Stimulated activated CD4-positive, alpha-beta T cell treated with anti-CD3 and anti-CD28 coated beads, Interleukin-2, amount 100 ng/mL, for 48 hours (primary cell): ENCODE results near the gene IL31RA.

Source experiments
- DNase-seq, 2 donors: peaks; one replicate each; pipeline ENCODE4 v3.0.0-alpha.2; 2020

IL31RA gene

DNA sequence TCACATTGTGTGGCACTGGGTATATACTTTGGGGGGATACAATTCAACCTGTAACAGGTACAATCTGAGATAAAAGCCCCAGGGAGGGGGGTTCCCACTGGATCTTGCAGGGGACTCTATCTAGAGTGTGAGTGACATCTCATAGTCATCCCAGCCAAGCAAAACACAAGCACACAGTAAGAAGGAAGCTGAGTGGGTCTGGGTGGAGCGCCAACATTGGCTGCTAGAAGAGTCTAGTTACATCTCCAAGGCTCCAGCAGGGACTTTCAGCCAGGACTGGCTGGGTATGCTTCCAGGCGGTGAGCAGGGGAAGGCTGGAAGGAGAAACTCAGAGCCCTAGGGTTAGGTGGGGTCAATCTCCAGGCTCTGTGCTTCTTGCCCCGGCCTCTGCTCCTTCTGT lies 53.0 kb downstream of the IL31RA start:
- DNase-seq: no peak

- DNase-seq: no peak
Observed at GRCh38 chr5:55905251-55905650, 54.1 kb downstream of the IL31RA start.

- no peak for DNase-seq
Observed at GRCh38 chr5:55907927-55908326, 56.8 kb downstream of the IL31RA start.

- DNase-seq: no peak
Observed at GRCh38 chr5:55908804-55909203, 57.6 kb downstream of the IL31RA start.

DNA sequence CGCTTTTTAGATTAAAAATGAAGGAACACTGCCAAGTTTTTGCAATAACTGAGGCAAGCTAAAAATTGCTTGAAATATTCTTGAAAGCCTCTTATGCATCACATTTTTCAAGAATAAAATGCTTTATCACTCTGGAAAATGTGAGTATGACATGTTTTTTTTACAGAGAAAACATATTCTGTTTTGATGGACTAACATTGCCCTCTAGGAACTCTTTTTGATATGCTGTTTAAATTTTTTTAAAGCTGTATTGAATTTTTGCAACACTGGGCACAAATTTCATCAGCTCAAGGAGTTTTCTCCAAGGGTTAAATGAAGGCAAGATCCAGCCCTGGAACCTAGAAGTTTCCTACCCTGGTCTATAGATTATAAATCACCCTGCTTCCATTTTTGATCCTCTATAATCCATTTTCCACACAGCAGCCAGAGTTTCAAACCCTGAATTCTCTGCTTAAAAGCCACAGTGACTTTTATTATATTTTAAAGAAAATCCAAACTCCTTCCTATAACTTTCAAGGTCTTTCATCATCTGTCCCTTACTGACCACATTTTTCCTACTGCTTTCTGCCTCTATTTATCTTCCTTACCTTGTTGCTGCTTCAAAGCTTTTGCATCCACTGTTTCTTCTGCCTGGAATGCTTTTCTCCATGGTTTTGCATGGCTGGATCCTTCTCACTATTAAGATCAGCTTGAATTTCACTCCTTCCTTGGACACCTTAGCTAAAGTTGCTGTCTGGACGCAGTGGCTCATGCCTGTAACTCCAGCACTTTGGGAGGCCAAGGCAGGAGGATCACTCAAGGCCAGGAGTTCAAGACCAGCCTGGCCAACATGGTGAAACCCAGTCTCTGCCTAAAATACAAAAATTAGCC lies 60.9 kb downstream of the IL31RA start:
- DNase-seq: no peak

GRCh38 chr5:55913466-55914413 lies 62.6 kb downstream of the IL31RA start:
- no peak for DNase-seq

DNA sequence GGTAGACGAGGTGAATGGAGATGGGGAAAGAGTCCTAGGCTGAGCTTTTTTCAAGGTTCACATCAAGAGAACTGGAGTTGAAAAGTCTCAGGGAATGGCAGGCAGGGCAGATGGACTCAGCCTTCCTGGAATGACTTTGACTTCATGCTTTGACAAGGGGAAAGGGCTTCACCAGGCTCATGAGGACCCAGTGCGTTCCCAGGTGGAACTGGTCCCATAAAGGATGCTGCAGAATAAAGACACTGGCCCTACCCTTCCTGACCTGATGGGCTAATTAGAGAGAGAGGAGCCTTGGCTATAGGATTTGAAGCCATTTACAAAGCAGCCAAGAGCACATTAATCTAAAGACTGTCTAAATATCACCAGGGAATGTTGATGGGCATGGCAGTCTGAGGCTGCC lies 63.8 kb downstream of the IL31RA start:
- no peak for DNase-seq

DNA sequence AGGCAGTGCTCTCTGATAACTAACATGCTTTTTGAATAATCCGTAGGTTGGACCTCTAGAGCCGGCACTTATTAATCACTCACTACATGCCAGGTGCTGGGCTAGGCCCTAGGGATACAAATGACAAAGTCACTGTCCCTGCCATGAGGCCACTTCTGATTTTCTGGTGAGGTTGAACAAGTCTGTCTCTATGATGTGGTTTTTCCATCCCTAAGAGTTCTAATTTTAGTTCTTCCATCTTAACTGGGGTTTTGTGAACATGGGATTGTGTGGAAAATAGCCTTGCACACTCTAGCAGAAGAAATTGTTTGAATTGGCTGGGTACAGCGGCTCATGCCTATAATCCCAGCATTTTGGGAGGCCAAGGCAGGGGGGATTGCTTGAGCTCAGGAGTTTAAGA lies 64.6 kb downstream of the IL31RA start:
- DNase-seq: no peak

DNA sequence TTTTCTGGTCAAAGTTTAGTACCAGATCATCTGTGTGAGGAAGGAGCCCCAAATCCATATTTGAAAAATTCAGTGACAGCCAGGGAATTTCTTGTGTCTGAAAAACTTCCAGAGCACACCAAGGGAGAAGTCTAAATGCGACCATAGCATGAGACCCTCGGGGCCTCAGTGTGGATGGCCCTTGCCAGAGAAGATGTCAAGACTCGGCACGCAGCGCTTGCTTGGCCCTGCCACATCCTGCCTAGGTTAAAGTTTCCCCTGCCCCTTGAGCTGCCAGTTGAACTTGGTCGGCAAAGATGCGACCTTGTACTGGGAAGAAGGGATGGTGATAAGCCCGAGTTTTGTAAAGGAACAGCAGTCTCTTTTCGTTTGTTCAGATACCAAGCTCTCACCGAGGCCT lies 65.8 kb downstream of the IL31RA start:
- no peak for DNase-seq

DNA sequence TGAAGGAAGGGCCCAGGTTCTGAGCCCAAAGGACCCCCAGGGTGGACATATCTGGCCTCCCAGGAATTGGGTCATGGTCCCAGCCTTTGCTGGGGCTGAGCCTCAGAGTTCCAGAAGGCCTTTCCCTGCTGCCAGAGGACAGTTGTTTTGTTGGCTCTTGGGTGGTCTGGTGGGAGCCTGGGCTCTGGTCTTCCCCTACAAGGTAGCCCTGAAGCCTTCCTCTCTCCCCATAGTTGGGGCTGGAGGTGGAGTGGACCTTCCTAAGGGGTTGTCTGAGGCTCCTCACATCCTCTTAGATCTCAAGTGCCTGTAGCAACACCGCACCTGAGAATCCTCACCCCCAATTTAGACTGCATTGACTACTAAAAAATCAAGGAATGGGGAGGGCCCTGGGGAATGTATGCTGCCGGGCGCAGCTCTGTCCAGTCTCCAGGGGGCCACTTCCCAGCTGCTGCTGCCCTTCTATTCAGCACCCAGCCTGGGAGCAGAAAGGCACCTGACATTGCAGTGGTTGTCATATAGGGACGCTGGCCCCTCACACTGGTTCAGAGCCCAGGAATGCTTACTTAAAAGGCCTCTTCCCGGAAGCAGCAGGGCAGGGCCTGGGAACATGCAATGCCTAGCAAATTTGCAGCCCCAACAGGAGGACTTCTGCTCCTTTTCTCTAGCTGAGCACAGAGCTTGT lies 66.4 kb downstream of the IL31RA start:
- no peak for DNase-seq

GRCh38 chr5:55918087-55919035 lies 67.2 kb downstream of the IL31RA start:
- no peak for DNase-seq

DNA sequence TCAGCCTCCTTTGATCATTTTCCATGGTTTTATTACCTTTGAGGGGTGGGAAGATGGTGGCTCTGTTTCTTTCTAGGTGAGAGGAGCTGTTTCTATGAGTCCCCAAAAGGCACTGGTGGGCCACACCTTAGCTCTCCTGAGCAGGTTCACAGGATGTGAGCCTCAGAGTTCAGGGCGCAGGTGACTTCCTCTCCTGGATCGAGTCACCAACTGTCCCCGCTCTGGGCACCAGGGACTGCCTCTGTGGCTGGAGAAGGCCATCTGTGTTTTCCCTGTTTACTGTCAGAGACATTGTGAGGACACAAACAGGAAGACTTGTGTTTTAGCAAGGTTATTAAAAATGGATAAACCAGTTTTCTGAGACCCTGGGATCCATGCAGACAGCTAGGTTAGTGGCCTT lies 68.5 kb downstream of the IL31RA start:
- DNase-seq: no peak

GRCh38 chr5:55920784-55921183 lies 69.6 kb downstream of the IL31RA start:
- no peak for DNase-seq

GRCh38 chr5:55921617-55922016 lies 70.5 kb downstream of the IL31RA start:
- no peak for DNase-seq

DNA sequence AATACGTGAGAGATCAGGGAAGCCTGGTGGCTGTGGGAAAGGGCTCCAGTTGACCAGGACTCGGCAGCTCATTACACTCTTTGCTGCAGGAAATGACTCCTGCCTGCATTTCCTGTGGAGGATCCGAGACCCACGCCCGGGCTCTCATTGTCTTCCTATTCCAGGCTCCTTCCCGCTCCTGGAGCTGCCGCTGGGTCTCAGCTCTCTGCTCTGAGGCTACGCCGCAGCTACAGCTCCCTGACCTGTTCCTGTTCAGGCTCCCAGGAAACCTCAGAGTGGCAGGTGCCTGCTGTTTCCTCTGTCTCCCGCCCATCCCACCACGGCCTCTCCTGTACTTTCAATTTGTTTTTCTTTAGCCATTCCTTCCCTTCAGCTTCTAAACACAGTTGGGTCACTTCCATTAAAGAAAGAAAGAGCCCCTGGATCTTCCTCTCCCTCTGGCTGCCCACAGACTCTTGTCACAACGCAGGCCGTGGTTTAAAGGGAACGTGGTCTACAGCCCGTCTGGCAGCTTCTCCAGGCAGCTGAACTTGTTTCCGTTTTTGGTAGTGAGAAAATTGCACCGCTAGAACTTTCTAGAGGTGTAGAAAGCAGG lies 72.1 kb downstream of the IL31RA start:
- DNase-seq: peak in 1 of 2 donors; percentile 18

DNA sequence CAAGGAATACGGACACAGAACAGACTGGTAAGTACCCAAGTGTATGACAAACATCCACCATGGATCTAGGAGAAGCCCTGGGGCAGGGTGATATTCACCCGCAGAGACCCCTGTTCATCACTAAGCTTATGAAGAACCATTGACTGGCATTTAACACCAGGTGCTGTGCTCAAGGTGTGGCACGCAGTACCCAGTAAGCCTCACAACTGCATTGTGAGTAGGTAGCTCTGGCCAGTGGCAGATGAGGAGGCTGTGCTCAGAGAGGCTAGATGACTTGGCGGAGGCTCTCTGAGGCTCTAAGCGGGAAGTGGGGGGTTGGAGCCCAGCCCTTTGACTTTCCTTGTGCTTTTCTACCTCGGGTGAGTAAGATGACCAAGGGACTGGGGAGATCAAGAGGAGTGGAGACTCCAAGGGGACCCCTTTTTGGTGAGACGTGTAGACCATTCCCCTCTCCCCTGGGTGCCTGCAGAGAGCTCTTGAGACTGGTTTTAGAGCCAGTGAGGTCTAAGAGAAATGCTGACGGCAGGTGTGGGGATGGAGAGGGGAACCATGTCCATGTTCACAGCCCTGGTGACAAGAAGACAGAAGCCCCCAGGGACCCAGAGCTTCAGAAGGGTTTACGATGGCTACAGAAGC lies 72.8 kb downstream of the IL31RA start:
- no peak for DNase-seq

- no peak for DNase-seq
Observed at GRCh38 chr5:55924744-55925143, 73.6 kb downstream of the IL31RA start.

DNA sequence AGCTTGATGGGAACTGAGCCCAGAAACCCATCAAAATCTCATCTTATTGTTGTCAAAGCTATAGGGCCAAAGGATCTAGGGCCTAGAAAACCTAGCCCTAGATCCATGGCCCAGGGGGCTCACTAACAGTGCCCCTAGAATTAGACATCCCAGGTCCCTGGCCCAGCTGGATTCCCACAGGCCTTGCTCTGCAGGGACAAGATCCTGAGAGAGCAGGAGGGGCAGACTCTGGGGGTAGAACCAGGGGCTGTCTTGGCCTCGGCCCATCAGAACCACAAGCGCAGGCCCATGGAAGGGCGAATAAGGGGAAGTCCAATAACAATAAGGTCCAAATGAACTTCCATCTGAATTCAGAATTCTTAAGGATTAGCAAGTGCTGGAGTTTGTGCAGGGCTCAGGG lies 74.0 kb downstream of the IL31RA start:
- no peak for DNase-seq

GRCh38 chr5:55925712-55926111 lies 74.6 kb downstream of the IL31RA start:
- DNase-seq: no peak

GRCh38 chr5:55926476-55926875 lies 75.3 kb downstream of the IL31RA start:
- no peak for DNase-seq
